ENCODE results near the gene PERM1. TPM values are rescaled to one million over a fixed set of nuclear protein-coding genes. Genes with fewer than 3 reads are reported as not detected.
"Not testable (repeated sequence)": the region's sequence is repeated elsewhere in the genome, so short reads cannot be mapped to it uniquely, and the experiment has no call there.

The PERM1 gene
- total and polyA plus RNA-seq, 8 donors, result 0.27 to 0.45 (median 0.36) TPM; not detected in 4

- peaks cover 3 to 24% of the 10 kb centered on the region in 2 donors for H3K4me1 ChIP-seq
- ATAC-seq (peak; percentile 5), DNase-seq (peak in 1 of 4 donors; percentile 78)
- H3K36me3 ChIP-seq, result no peaks in the 10 kb centered on the region
- no peak for TF ChIP-seq CTCF (IDR thresholded peaks at IDR 0.05)
- intact Hi-C loops (cut with DNase I), result no loop called here
- peak overlapping the region; percentile 66 to 80 for H3K4me3 ChIP-seq
- H3K27me3 ChIP-seq, result no peaks in the 10 kb centered on the region
- H3K27ac ChIP-seq, result peak overlapping the region; percentile 86 to 91
- H3K9me3 ChIP-seq, result no peaks in the 10 kb centered on the region
These were observed 32.2 kb upstream of the PERM1 start for GRCh38 chr1:1013922-1014648.

GRCh38 chr1:1013105-1013921 lies 31.4 kb upstream of the PERM1 start, which contains the start of gene ISG15:
TSS of gene ISG15 (plus strand) at chr1:1013497. CDS start at chr1:1013574, 77 bp downstream.
- TF ChIP-seq CTCF (IDR thresholded peaks at IDR 0.05), result no peak
- H3K4me1 ChIP-seq, result peaks cover 3 to 21% of the 10 kb centered on the region in 2 donors
- H3K27ac ChIP-seq, result peak within 1 kb of the TSS; percentile 86 to 91
- DNase-seq (peak; percentile 87 to 98 (median 93)), ATAC-seq (peak; percentile 97)
- no peaks in the 10 kb centered on the region for H3K36me3 ChIP-seq
- intact Hi-C loops (cut with DNase I), result no loop called here
- H3K27me3 ChIP-seq, result no peaks in the 10 kb centered on the region
- H3K4me3 ChIP-seq, result peak within 1 kb of the TSS; percentile 66 to 80
- no peaks in the 10 kb centered on the region for H3K9me3 ChIP-seq

GRCh38 chr1:1012736-1013104 lies 30.8 kb upstream of the PERM1 start:
- H3K27me3 ChIP-seq; ATAC-seq; H3K9me3 ChIP-seq; H3K36me3 ChIP-seq; intact Hi-C loops (cut with DNase I): not testable (repeated sequence)
- H3K4me3 ChIP-seq, result peak overlapping the region; percentile 66 to 80
- peak in 1 of 4 donors; percentile 38 for DNase-seq
- peaks cover 3 to 21% of the 10 kb centered on the region in 2 donors for H3K4me1 ChIP-seq
- peak overlapping the region; percentile 86 to 91 for H3K27ac ChIP-seq

GRCh38 chr1:1011396-1011949 lies 29.6 kb upstream of the PERM1 start:
- intact Hi-C loops (cut with DNase I), result no loop called here
- H3K27me3 ChIP-seq, result no peaks in the 10 kb centered on the region
- peaks cover 3 to 21% of the 10 kb centered on the region in 2 donors for H3K4me1 ChIP-seq
- H3K36me3 ChIP-seq, result no peaks in the 10 kb centered on the region
- TF ChIP-seq CTCF (IDR thresholded peaks at IDR 0.05), result no peak
- H3K27ac ChIP-seq, result no peak overlapping the region
- peak in 1 of 4 donors; percentile 59 for DNase-seq
- H3K4me3 ChIP-seq, result no peak overlapping the region
- no peak for ATAC-seq
- no peaks in the 10 kb centered on the region for H3K9me3 ChIP-seq

- H3K4me3 ChIP-seq; H3K27ac ChIP-seq; H3K9me3 ChIP-seq; intact Hi-C loops (cut with DNase I); H3K36me3 ChIP-seq; ATAC-seq: not testable (repeated sequence)
- DNase-seq, result peak in 1 of 4 donors; percentile 51
- peaks cover 0 to 11% of the 10 kb centered on the region in 2 donors for H3K27me3 ChIP-seq
- peaks cover 10 to 28% of the 10 kb centered on the region in 2 donors for H3K4me1 ChIP-seq
These were observed 28.2 kb upstream of the PERM1 start for GRCh38 chr1:1010131-1010530.

Measured in left lung (tissue), 10 donors.